HCT116 (cell line): ENCODE data around the gene MLLT3. TPM values are rescaled to one million over a fixed set of nuclear protein-coding genes. Genes with fewer than 3 reads are reported as not detected.

Experiments
- ATAC-seq: fragments of 200-7000 bp; cut with Tn5 transposase; 2 replicates; pipeline ENCODE4 v1.9.1; 2020; ENCODE audit warnings: mild to moderate bottlenecking, moderate library complexity
- BruUV-seq: library from RNA; stranded (reverse); fragments of 400-500 nt; replicated peaks from 2 replicates; lab custom pipeline; 2021; lab: Mats Ljungman, UMichigan
- CTCF ChIA-PET: fragments of 300-600 bp; sonication (Branson Sonifier 250); formaldehyde crosslinking; loops from one replicate; lab custom pipeline; 2021; ENCODE audit warnings: antibody characterized with exemption; lab: Charles Lee
- POLR2A ChIA-PET: fragments of 300-600, 350-600 bp; sonication (Branson Sonifier 250); formaldehyde crosslinking; loops from one replicate; lab custom pipeline; 2021; ENCODE audit warnings: antibody characterized with exemption; lab: Charles Lee
- RAD21 ChIA-PET, 2 experiments: fragments of 300-600 bp; sonication (Branson Sonifier 250); formaldehyde crosslinking; loops; one replicate each; lab custom pipeline; 2023; ENCODE audit warnings: low total read pairs in 2 of 2; ENCODE audit not compliant: uncharacterized antibody in 2 of 2, unreplicated experiment in 2 of 2, low non-redundant PET in 1 of 2; lab: Charles Lee
- DNase-seq: peaks from one replicate; pipeline ENCODE4 v3.0.0-alpha.2; 2010; ENCODE audit warnings: low read depth, low spot score
- H2AFZ ChIP-seq: fragments of 200-600 bp; shearing (Covaris generic), sonication (generic); 2 replicates; pipeline ENCODE4 v1.6.1; 2017; ENCODE audit warnings: low read depth, mixed run types, mixed read lengths, antibody characterized with exemption, low read length; ENCODE audit not compliant: poor library complexity, severe bottlenecking
- H3K27ac ChIP-seq: 2 replicates; pipeline ENCODE4 v1.5.1; 2012; ENCODE audit warnings: low read depth, low read length
- H3K27me3 ChIP-seq: fragments of 200-600 bp; sonication (generic); 2 replicates; pipeline ENCODE4 v1.6.1; 2016; ENCODE audit warnings: mixed run types, low read length, mixed read lengths; ENCODE audit not compliant: insufficient read depth
- H3K36me3 ChIP-seq, 2 experiments: fragments of 200-500 bp in 1 of 2; fragments of 200-600 bp in 1 of 2; sonication (Bioruptor generic) in 1 of 2; sonication (generic) in 1 of 2; 2 replicates each; pipeline versions ENCODE4 v1.5.1 to v1.6.1; 2014 to 2016; ENCODE audit warnings: low read length in 2 of 2, inconsistent platforms in 1 of 2, mixed read lengths in 1 of 2, mixed run types in 1 of 2; ENCODE audit not compliant: insufficient read depth in 2 of 2, control insufficient read depth in 1 of 2
- H3K4me1 ChIP-seq, 2 experiments: fragments of 200-600 bp in 1 of 2; sonication (generic) in 1 of 2; 2 replicates each; pipeline versions ENCODE4 v1.5.1 to v1.6.1; 2012 to 2017; ENCODE audit warnings: low read length in 2 of 2, inconsistent platforms in 1 of 2, mild to moderate bottlenecking in 1 of 2, mixed read lengths in 1 of 2, mixed run types in 1 of 2, moderate library complexity in 1 of 2; ENCODE audit not compliant: insufficient read depth in 2 of 2, control insufficient read depth in 1 of 2
- H3K4me2 ChIP-seq: fragments of 200-600 bp; sonication (generic); 2 replicates; pipeline ENCODE4 v1.6.1; 2017; ENCODE audit warnings: mixed run types, low read length, mixed read lengths
- H3K4me3 ChIP-seq, 2 experiments: fragments of 200-600 bp in 1 of 2; sonication (generic) in 1 of 2; replicated peaks in 1 of 2; 2 replicates each; pipeline ENCODE4 v1.5.1; 2011 to 2016; ENCODE audit warnings: low read length in 2 of 2, control low read depth in 1 of 2, low read depth in 1 of 2, mild to moderate bottlenecking in 1 of 2, mixed read lengths in 1 of 2, mixed run types in 1 of 2
- H3K79me2 ChIP-seq: fragments of 200-600 bp; sonication (generic); 2 replicates; pipeline ENCODE4 v1.6.1; 2017; ENCODE audit warnings: mild to moderate bottlenecking, mixed run types, low read length, moderate library complexity, mixed read lengths; ENCODE audit not compliant: insufficient read depth
- H3K9ac ChIP-seq: fragments of 200-600 bp; sonication (generic); 2 replicates; pipeline ENCODE4 v1.6.1; 2016; ENCODE audit warnings: low read length, mixed read lengths
- H3K9me2 ChIP-seq: fragments of 200-600 bp; sonication (generic), shearing (Covaris generic); 2 replicates; pipeline ENCODE4 v1.6.1; 2017; ENCODE audit warnings: mixed run types, mild to moderate bottlenecking, moderate library complexity; ENCODE audit not compliant: insufficient read depth
- H3K9me3 ChIP-seq, 2 experiments: fragments of 200-500 bp in 1 of 2; fragments of 200-600 bp in 1 of 2; sonication (Bioruptor generic) in 1 of 2; sonication (generic) in 1 of 2; 2 replicates each; pipeline ENCODE4 v1.6.1; 2014 to 2017; ENCODE audit warnings: low read length in 2 of 2, mixed read lengths in 2 of 2, inconsistent platforms in 1 of 2, low read depth in 1 of 2, mild to moderate bottlenecking in 1 of 2, mixed run types in 1 of 2, moderate library complexity in 1 of 2; ENCODE audit not compliant: control insufficient read depth in 1 of 2, insufficient read depth in 1 of 2
- H4K20me1 ChIP-seq: fragments of 200-600 bp; sonication (generic), shearing (Covaris generic); 2 replicates; pipeline ENCODE4 v1.6.1; 2017; ENCODE audit warnings: mixed run types, mild to moderate bottlenecking, moderate library complexity; ENCODE audit not compliant: insufficient read depth
- FOSL1 ChIP-seq: IDR thresholded peaks from 2 replicates; pipeline ENCODE4 v1.6.1; 2012; ENCODE audit warnings: low read depth
- SIN3A ChIP-seq: IDR thresholded peaks from 2 replicates; pipeline ENCODE4 v1.6.1; 2012; ENCODE audit warnings: low read depth
- TCF7L2 ChIP-seq: IDR thresholded peaks from 2 replicates; pipeline ENCODE4 v1.7.0; 2011; ENCODE audit warnings: borderline replicate concordance, inconsistent platforms; ENCODE audit not compliant: insufficient read depth, insufficient read length; ENCODE audit errors: extremely low read depth
- ZFX ChIP-seq: fragments of 450-650 bp; IDR thresholded peaks from 2 replicates; pipeline ENCODE4 v1.6.1; 2017
- intact Hi-C: fragments of 100-400 bp; cut with micrococcal nuclease; formaldehyde crosslinking; loops from 2 replicates; pipeline ENCODE4 v1.10.0; 2022
- total RNA-seq: library from RNA; stranded (reverse); gene quantifications from one replicate; pipeline ENCODE4 v1.2.1, GENCODE V29; 2021; ENCODE audit not compliant: unreplicated experiment
- TF ChIP-seq, protein P1 (sequence below): IDR thresholded peaks from 2 replicates; pipeline ENCODE4 v1.6.1; 2012
- TF ChIP-seq, protein P2 (sequence below): IDR thresholded peaks from 2 replicates; pipeline ENCODE4 v1.6.1; 2012
- TF ChIP-seq, protein P3 (sequence below): IDR thresholded peaks from 2 replicates; pipeline ENCODE4 v1.6.1; 2012; ENCODE audit warnings: low read depth

The MLLT3 gene
- total RNA-seq, 1 experiment from 2014 or later = 4.3 TPM

DNA sequence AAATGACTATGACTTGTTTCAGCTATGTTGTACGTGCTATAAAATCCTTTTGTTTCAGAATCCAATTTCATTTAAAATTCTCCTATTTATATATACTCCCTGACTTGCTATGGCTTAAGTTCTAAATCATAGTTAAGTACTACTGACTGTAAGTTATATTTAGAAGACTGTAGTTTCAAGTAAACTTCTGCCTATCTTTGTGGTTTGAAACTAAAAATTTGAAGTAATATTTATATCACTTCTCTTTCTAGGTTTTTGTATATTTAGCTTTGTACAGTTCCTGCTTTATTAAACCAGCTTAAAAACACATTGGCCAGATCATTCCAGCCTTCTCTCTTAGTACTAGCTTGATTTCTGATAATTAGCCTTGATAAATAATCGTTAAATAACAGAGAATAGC, 196.3 kb downstream of the MLLT3 start:
- H3K9me3 ChIP-seq = no peaks in the 10 kb centered on the region
- CTCF ChIA-PET = no interaction called here
- ATAC-seq (no peak), DNase-seq (no peak)
- no peak for TF ChIP-seq ZFX
- TF ChIP-seq, protein P1, sequence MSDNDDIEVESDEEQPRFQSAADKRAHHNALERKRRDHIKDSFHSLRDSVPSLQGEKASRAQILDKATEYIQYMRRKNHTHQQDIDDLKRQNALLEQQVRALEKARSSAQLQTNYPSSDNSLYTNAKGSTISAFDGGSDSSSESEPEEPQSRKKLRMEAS = no peak
- TF ChIP-seq SIN3A = no peak
- no peak for TF ChIP-seq FOSL1
- TF ChIP-seq, protein P2, sequence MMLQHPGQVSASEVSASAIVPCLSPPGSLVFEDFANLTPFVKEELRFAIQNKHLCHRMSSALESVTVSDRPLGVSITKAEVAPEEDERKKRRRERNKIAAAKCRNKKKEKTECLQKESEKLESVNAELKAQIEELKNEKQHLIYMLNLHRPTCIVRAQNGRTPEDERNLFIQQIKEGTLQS = no peak
- intact Hi-C loops = no loop called here
- no peak overlapping the region for H3K4me2 ChIP-seq
- no peak overlapping the region for H2AFZ ChIP-seq
- no peak overlapping the region for H3K27ac ChIP-seq
- H3K9me2 ChIP-seq = no peaks in the 10 kb centered on the region
- BruUV-seq = no TSS peak
- no peak overlapping the region for H3K4me3 ChIP-seq
- no peaks in the 10 kb centered on the region for H3K79me2 ChIP-seq
- no peaks in the 10 kb centered on the region for H4K20me1 ChIP-seq
- H3K27me3 ChIP-seq = no peaks in the 10 kb centered on the region; the same call in 1 of the 2 replicates
- no peaks in the 10 kb centered on the region for H3K36me3 ChIP-seq
- no peak overlapping the region for H3K9ac ChIP-seq
- RAD21 ChIA-PET = no interaction called here
- POLR2A ChIA-PET = no interaction called here
- H3K4me1 ChIP-seq = no peaks in the 10 kb centered on the region

- no peaks in the 10 kb centered on the region for H4K20me1 ChIP-seq
- ChIA-PET RAD21 (no interaction called here), CTCF (no interaction called here), POLR2A (no interaction called here)
- H3K27me3 ChIP-seq = peaks cover 6% of the 10 kb centered on the region; the same call in 1 of the 2 replicates
- BruUV-seq = no TSS peak
- intact Hi-C loops = no loop called here
- H3K9ac ChIP-seq = no peak overlapping the region
- no peaks in the 10 kb centered on the region for H3K4me1 ChIP-seq
- H3K79me2 ChIP-seq = no peaks in the 10 kb centered on the region
- no peak for DNase-seq
- H3K9me3 ChIP-seq = no peaks in the 10 kb centered on the region
- TF ChIP-seq TCF7L2 = no peak
- TF ChIP-seq, protein P3, sequence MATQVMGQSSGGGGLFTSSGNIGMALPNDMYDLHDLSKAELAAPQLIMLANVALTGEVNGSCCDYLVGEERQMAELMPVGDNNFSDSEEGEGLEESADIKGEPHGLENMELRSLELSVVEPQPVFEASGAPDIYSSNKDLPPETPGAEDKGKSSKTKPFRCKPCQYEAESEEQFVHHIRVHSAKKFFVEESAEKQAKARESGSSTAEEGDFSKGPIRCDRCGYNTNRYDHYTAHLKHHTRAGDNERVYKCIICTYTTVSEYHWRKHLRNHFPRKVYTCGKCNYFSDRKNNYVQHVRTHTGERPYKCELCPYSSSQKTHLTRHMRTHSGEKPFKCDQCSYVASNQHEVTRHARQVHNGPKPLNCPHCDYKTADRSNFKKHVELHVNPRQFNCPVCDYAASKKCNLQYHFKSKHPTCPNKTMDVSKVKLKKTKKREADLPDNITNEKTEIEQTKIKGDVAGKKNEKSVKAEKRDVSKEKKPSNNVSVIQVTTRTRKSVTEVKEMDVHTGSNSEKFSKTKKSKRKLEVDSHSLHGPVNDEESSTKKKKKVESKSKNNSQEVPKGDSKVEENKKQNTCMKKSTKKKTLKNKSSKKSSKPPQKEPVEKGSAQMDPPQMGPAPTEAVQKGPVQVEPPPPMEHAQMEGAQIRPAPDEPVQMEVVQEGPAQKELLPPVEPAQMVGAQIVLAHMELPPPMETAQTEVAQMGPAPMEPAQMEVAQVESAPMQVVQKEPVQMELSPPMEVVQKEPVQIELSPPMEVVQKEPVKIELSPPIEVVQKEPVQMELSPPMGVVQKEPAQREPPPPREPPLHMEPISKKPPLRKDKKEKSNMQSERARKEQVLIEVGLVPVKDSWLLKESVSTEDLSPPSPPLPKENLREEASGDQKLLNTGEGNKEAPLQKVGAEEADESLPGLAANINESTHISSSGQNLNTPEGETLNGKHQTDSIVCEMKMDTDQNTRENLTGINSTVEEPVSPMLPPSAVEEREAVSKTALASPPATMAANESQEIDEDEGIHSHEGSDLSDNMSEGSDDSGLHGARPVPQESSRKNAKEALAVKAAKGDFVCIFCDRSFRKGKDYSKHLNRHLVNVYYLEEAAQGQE = no peak
- TF ChIP-seq, all 23 proteins: peak for 0
- ATAC-seq = no peak
- H2AFZ ChIP-seq = no peak overlapping the region
- H3K9me2 ChIP-seq = no peaks in the 10 kb centered on the region
- no peak overlapping the region for H3K4me3 ChIP-seq
- H3K27ac ChIP-seq = no peak overlapping the region
- no peak overlapping the region for H3K4me2 ChIP-seq
- no peaks in the 10 kb centered on the region for H3K36me3 ChIP-seq
These were observed 202.8 kb downstream of the MLLT3 start for GRCh38 chr9:20419533-20419932.
